ENCODE measurements around the gene EPHA10. TPM values are rescaled to one million over a fixed set of nuclear protein-coding genes. Genes with fewer than 3 reads are reported as not detected.
"Not testable (repeated sequence)": the region's sequence is repeated elsewhere in the genome, so short reads cannot be mapped to it uniquely, and the experiment has no call there.

The EPHA10 gene
- total RNA-seq, 1 experiment from 2014 or later: 7.6 TPM

DNA sequence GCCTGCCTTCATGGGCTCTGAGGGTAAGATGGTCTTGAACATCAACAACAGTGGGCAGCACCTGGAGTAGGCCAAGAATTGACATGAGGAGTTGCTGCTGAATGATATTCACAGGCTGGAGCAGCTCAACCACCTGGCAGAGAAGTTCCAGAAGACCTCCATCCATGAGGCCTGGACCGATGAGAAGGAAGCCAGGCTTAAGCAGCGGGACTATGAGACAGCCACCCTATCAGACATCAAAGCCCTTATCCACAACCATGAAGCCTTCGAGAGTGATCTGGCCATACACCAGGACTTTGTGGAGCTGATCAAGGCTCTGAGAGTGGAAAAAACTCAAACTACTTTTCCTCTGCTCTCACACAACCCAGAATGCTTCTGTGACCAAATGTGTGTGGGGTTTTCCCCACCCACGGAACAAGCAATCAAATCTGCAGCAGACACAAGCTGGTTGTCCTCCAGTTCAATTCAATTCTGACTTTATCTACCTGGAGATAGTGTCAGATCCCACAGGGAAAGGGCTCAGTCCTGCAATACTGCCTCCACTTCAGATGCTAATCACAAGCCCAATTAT, 12.1 kb upstream of the EPHA10 start:
- no peaks in the 10 kb centered on the region for H3K79me2 ChIP-seq (ENCODE audit: low read depth)
- DNase-seq: no peak
- no peaks in the 10 kb centered on the region for H3K36me3 ChIP-seq (ENCODE audit: low read depth)
- ChIA-PET CTCF (no interaction called here), POLR2A (ENCODE audit: unreplicated experiment) (no interaction called here)
- H3K27ac ChIP-seq: no peak overlapping the region
- BruUV-seq (replicated peaks): no TSS peak
- no peak overlapping the region for H3K4me3 ChIP-seq
- no peak for TF ChIP-seq EZH2 (IDR thresholded peaks at IDR 0.05; ENCODE audit: low read depth)
- TF ChIP-seq, protein P1, sequence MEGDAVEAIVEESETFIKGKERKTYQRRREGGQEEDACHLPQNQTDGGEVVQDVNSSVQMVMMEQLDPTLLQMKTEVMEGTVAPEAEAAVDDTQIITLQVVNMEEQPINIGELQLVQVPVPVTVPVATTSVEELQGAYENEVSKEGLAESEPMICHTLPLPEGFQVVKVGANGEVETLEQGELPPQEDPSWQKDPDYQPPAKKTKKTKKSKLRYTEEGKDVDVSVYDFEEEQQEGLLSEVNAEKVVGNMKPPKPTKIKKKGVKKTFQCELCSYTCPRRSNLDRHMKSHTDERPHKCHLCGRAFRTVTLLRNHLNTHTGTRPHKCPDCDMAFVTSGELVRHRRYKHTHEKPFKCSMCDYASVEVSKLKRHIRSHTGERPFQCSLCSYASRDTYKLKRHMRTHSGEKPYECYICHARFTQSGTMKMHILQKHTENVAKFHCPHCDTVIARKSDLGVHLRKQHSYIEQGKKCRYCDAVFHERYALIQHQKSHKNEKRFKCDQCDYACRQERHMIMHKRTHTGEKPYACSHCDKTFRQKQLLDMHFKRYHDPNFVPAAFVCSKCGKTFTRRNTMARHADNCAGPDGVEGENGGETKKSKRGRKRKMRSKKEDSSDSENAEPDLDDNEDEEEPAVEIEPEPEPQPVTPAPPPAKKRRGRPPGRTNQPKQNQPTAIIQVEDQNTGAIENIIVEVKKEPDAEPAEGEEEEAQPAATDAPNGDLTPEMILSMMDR (conservative IDR thresholded peaks at IDR 0.05): no peak
- no peaks in the 10 kb centered on the region for H3F3A ChIP-seq (ENCODE audit: insufficient read depth, low read depth)
- H2AFZ ChIP-seq: no peak overlapping the region
- H3K4me1 ChIP-seq (replicated peaks; ENCODE audit: insufficient read depth): no peaks in the 10 kb centered on the region
- intact Hi-C loops (cut with micrococcal nuclease; ENCODE audit: unreplicated experiment): no loop called here
- H3K27me3 ChIP-seq (ENCODE audit: insufficient read depth, low read depth): peaks cover 8% of the 10 kb centered on the region; the same call in 1 of the 2 replicates
- H3K4me2 ChIP-seq: no peak overlapping the region
- no peaks in the 10 kb centered on the region for H3K9me2 ChIP-seq (ENCODE audit: insufficient read depth)
- H3K9me3 ChIP-seq (ENCODE audit: insufficient read depth, low read depth): no peaks in the 10 kb centered on the region; the same call in 1 of the 2 replicates
- no peaks in the 10 kb centered on the region for H4K20me1 ChIP-seq (ENCODE audit: insufficient read depth)

DNA sequence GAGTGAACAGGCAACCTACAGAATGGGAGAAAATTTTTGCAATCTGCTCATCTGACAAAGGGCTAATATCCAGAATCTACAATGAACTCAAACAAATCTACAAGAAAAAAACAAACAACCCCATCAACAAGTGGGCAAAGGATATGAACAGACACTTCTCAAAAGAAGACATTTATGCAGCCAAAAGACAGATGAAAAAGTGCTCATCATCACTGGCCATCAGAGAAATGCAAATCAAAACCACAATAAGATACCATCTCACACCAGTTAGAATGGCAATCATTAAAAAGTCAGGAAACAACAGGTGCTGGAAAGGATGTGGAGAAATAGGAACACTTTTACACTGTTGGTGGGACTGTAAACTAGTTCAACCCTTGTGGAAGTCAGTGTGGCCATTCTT, 6.5 kb upstream of the EPHA10 start:
- POLR2A ChIA-PET (ENCODE audit: unreplicated experiment); BruUV-seq (replicated peaks); H3K27ac ChIP-seq; H3K4me3 ChIP-seq; H4K20me1 ChIP-seq (ENCODE audit: insufficient read depth); H3K9me2 ChIP-seq (ENCODE audit: insufficient read depth); H3K9me3 ChIP-seq (ENCODE audit: insufficient read depth, low read depth); H3K36me3 ChIP-seq (ENCODE audit: low read depth); DNase-seq; intact Hi-C loops (cut with micrococcal nuclease; ENCODE audit: unreplicated experiment); CTCF ChIA-PET; H2AFZ ChIP-seq; H3K79me2 ChIP-seq (ENCODE audit: low read depth); H3K4me1 ChIP-seq (replicated peaks; ENCODE audit: insufficient read depth); H3F3A ChIP-seq (ENCODE audit: insufficient read depth, low read depth); H3K4me2 ChIP-seq: not testable (repeated sequence)
- peaks cover 45% of the 10 kb centered on the region for H3K27me3 ChIP-seq (ENCODE audit: insufficient read depth, low read depth)

DNA sequence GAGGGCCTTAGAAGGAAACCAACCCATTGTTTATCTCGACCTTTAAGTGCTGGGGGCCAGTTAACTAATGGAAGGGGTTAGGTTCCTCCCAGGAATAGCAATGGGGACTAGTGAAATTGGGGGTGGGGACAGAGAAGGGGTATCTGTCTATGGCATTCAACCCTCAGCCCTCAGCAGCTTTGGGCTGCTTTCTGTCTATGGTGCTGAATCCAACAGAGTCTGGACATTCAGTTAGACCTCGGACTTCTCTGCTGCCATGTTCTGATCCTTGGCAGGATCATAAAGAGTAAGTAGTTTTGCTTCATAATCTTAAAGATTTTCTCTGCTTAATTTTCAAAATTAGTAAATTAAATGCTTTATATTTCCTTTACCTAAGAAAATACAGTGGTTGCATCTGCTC, 2.6 kb upstream of the EPHA10 start:
- Histone ChIP-seq H4K20me1 (ENCODE audit: insufficient read depth) (no peaks in the 10 kb centered on the region), H3K79me2 (ENCODE audit: low read depth) (no peaks in the 10 kb centered on the region), H3K27me3 (ENCODE audit: insufficient read depth, low read depth) (peaks cover 82% of the 10 kb centered on the region), H3K9me2 (ENCODE audit: insufficient read depth) (no peaks in the 10 kb centered on the region), H3K27ac (no peak overlapping the region), H3K4me3 (no peak overlapping the region), H3K4me2 (no peak overlapping the region), H3K4me1 (replicated peaks; ENCODE audit: insufficient read depth) (no peaks in the 10 kb centered on the region), H3K9me3 (ENCODE audit: insufficient read depth, low read depth) (no peaks in the 10 kb centered on the region), H2AFZ (no peak overlapping the region), H3K36me3 (ENCODE audit: low read depth) (no peaks in the 10 kb centered on the region), H3F3A (ENCODE audit: insufficient read depth, low read depth) (no peaks in the 10 kb centered on the region)
- intact Hi-C loops (cut with micrococcal nuclease; ENCODE audit: unreplicated experiment): no loop called here
- no peak for TF ChIP-seq EZH2 (IDR thresholded peaks at IDR 0.05; ENCODE audit: low read depth)
- TF ChIP-seq, protein P1 (conservative IDR thresholded peaks at IDR 0.05): no peak
- no peak for DNase-seq
- POLR2A ChIA-PET (ENCODE audit: unreplicated experiment): no interaction called here
- CTCF ChIA-PET: no interaction called here
- BruUV-seq (replicated peaks): no TSS peak
